ENCODE data around the gene C11orf98. TPM values are rescaled to one million over a fixed set of nuclear protein-coding genes. Genes with fewer than 3 reads are reported as not detected.

C11orf98 gene
- total RNA-seq, 1 experiment from 2014 or later: 154 TPM

- ChIA-PET CTCF (interaction anchor here (0.9 to 3.0 kb wide), 4 partner anchors 16 to 145 kb away, joined by 3 to 10 read pairs (median 5); partner anchors contain the start of genes HNRNPUL2, LBHD1 and TMEM179B), POLR2A (interaction anchor here (0.6 to 2.2 kb wide), 6 partner anchors 16 to 249 kb away, joined by 3 to 9 read pairs (median 8); partner anchors contain the start of genes BSCL2, C11orf98, CSKMT and GNG3)
- ATAC-seq: peak; percentile 65
- Mint-ChIP-seq H3K27ac (peak overlapping the region; percentile 47; the same call in 1 of the 2 replicates), H3K4me3 (peak overlapping the region; percentile 40), H3K36me3 (peaks cover 18% of the 10 kb centered on the region), H3K4me1 (peaks cover 9% of the 10 kb centered on the region; the same call in 1 of the 2 replicates), H3K9me3 (no peaks in the 10 kb centered on the region), H3K27me3 (ENCODE audit: low read depth) (no peaks in the 10 kb centered on the region)
- TF ChIP-seq FOXP1 (CRISPR knock-in tag; IDR thresholded peaks at IDR 0.05; ENCODE audit: borderline replicate concordance) (peak; percentile 50; the same call in 1 of the 2 replicates), ZNF425 (CRISPR knock-in tag; conservative IDR thresholded peaks at IDR 0.05) (no peak)
- DNase-seq (ENCODE audit: low spot score): peak; percentile 41
Observed at GRCh38 chr11:62687508-62688396, 22.7 kb upstream of the C11orf98 start.

DNA sequence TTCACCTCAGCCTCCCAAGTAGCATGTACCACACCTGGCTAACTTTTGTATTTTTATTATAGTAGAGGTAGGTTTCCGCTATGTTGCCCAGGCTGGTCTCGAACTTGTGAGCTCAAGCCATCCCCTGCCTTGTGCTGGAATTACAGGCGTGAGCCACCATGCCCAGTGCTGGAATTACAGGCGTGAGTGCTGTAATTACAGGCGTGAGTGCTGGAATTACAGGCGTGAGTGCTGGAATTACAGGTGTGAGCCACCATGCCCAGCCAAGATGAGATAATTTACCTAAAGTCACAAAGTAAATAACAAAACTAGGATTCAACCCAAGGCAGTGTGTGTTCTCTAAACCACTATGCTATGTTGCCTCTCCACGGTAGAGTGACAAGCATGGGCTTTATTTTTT lies 17.5 kb upstream of the C11orf98 start:
- DNase-seq (ENCODE audit: low spot score) (no peak), ATAC-seq (no peak)
- ChIA-PET CTCF (no interaction called here), POLR2A (interaction anchor here (0.6 kb wide), 1 partner anchor 11 kb away, joined by 3 read pairs; the partner anchor contains the start of gene UQCC3)
- Mint-ChIP-seq H3K9me3 (no peaks in the 10 kb centered on the region), H3K36me3 (peaks cover 7% of the 10 kb centered on the region), H3K27me3 (ENCODE audit: low read depth) (no peaks in the 10 kb centered on the region), H3K27ac (no peak overlapping the region), H3K4me3 (no peak overlapping the region), H3K4me1 (peaks cover 12% of the 10 kb centered on the region)
- TF ChIP-seq TCF7 (CRISPR knock-in tag; IDR thresholded peaks at IDR 0.05; ENCODE audit: low read depth): no peak
- TF ChIP-seq ZNF423 (CRISPR knock-in tag; IDR thresholded peaks at IDR 0.05): no peak
- no peak for TF ChIP-seq ZNF232 (CRISPR knock-in tag; IDR thresholded peaks at IDR 0.05)
- TF ChIP-seq, protein P1, sequence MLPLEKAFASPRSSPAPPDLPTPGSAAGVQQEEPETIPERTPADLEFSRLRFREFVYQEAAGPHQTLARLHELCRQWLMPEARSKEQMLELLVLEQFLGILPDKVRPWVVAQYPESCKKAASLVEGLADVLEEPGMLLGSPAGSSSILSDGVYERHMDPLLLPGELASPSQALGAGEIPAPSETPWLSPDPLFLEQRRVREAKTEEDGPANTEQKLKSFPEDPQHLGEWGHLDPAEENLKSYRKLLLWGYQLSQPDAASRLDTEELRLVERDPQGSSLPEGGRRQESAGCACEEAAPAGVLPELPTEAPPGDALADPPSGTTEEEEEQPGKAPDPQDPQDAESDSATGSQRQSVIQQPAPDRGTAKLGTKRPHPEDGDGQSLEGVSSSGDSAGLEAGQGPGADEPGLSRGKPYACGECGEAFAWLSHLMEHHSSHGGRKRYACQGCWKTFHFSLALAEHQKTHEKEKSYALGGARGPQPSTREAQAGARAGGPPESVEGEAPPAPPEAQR (CRISPR knock-in tag; IDR thresholded peaks at IDR 0.05): no peak
- TF ChIP-seq, protein P2, sequence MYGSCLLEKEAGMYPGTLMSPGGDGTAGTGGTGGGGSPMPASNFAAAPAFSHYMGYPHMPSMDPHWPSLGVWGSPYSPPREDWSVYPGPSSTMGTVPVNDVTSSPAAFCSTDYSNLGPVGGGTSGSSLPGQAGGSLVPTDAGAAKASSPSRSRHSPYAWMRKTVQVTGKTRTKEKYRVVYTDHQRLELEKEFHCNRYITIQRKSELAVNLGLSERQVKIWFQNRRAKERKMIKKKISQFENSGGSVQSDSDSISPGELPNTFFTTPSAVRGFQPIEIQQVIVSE (CRISPR knock-in tag; IDR thresholded peaks at IDR 0.05; ENCODE audit: borderline replicate concordance): no peak
- TF ChIP-seq, protein P3, sequence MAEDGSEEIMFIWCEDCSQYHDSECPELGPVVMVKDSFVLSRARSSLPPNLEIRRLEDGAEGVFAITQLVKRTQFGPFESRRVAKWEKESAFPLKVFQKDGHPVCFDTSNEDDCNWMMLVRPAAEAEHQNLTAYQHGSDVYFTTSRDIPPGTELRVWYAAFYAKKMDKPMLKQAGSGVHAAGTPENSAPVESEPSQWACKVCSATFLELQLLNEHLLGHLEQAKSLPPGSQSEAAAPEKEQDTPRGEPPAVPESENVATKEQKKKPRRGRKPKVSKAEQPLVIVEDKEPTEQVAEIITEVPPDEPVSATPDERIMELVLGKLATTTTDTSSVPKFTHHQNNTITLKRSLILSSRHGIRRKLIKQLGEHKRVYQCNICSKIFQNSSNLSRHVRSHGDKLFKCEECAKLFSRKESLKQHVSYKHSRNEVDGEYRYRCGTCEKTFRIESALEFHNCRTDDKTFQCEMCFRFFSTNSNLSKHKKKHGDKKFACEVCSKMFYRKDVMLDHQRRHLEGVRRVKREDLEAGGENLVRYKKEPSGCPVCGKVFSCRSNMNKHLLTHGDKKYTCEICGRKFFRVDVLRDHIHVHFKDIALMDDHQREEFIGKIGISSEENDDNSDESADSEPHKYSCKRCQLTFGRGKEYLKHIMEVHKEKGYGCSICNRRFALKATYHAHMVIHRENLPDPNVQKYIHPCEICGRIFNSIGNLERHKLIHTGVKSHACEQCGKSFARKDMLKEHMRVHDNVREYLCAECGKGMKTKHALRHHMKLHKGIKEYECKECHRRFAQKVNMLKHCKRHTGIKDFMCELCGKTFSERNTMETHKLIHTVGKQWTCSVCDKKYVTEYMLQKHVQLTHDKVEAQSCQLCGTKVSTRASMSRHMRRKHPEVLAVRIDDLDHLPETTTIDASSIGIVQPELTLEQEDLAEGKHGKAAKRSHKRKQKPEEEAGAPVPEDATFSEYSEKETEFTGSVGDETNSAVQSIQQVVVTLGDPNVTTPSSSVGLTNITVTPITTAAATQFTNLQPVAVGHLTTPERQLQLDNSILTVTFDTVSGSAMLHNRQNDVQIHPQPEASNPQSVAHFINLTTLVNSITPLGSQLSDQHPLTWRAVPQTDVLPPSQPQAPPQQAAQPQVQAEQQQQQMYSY (CRISPR knock-in tag; IDR thresholded peaks at IDR 0.05): no peak
- no peak for TF ChIP-seq FOXK1 (CRISPR knock-in tag; IDR thresholded peaks at IDR 0.05)
- no peak for TF ChIP-seq MXD4 (CRISPR knock-in tag; IDR thresholded peaks at IDR 0.05; ENCODE audit: borderline replicate concordance)
- TF ChIP-seq RELA (CRISPR knock-in tag; IDR thresholded peaks at IDR 0.05; ENCODE audit: borderline replicate concordance): no peak
- TF ChIP-seq ZBTB21 (CRISPR knock-in tag; IDR thresholded peaks at IDR 0.05; ENCODE audit: borderline replicate concordance): no peak
- TF ChIP-seq, protein P4, sequence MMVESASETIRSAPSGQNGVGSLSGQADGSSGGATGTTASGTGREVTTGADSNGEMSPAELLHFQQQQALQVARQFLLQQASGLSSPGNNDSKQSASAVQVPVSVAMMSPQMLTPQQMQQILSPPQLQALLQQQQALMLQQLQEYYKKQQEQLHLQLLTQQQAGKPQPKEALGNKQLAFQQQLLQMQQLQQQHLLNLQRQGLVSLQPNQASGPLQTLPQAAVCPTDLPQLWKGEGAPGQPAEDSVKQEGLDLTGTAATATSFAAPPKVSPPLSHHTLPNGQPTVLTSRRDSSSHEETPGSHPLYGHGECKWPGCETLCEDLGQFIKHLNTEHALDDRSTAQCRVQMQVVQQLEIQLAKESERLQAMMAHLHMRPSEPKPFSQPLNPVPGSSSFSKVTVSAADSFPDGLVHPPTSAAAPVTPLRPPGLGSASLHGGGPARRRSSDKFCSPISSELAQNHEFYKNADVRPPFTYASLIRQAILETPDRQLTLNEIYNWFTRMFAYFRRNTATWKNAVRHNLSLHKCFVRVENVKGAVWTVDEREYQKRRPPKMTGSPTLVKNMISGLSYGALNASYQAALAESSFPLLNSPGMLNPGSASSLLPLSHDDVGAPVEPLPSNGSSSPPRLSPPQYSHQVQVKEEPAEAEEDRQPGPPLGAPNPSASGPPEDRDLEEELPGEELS (CRISPR knock-in tag; IDR thresholded peaks at IDR 0.05): no peak
- TF ChIP-seq SP1 (CRISPR knock-in tag; conservative IDR thresholded peaks at IDR 0.05): no peak
- no peak for TF ChIP-seq PREB (CRISPR knock-in tag; IDR thresholded peaks at IDR 0.05; ENCODE audit: borderline replicate concordance)
- TF ChIP-seq, protein P5, sequence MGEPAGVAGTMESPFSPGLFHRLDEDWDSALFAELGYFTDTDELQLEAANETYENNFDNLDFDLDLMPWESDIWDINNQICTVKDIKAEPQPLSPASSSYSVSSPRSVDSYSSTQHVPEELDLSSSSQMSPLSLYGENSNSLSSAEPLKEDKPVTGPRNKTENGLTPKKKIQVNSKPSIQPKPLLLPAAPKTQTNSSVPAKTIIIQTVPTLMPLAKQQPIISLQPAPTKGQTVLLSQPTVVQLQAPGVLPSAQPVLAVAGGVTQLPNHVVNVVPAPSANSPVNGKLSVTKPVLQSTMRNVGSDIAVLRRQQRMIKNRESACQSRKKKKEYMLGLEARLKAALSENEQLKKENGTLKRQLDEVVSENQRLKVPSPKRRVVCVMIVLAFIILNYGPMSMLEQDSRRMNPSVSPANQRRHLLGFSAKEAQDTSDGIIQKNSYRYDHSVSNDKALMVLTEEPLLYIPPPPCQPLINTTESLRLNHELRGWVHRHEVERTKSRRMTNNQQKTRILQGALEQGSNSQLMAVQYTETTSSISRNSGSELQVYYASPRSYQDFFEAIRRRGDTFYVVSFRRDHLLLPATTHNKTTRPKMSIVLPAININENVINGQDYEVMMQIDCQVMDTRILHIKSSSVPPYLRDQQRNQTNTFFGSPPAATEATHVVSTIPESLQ (CRISPR knock-in tag; IDR thresholded peaks at IDR 0.05): no peak
- TF ChIP-seq USF1 (CRISPR knock-in tag; IDR thresholded peaks at IDR 0.05): no peak
- no peak for TF ChIP-seq ZNF671 (CRISPR knock-in tag; IDR thresholded peaks at IDR 0.05)

All from WTC11 (cell line).